CD1c-positive myeloid dendritic cell (primary cell): ENCODE results near the gene PCNT.
"Not testable (repeated sequence)": the region's sequence is repeated elsewhere in the genome, so short reads cannot be mapped to it uniquely, and the experiment has no call there.

ENCODE experiments used
- DNase-seq: peaks from one replicate; pipeline ENCODE4 v3.0.0-alpha.2; 2016; ENCODE audit errors: extremely low spot score

Gene PCNT

DNA sequence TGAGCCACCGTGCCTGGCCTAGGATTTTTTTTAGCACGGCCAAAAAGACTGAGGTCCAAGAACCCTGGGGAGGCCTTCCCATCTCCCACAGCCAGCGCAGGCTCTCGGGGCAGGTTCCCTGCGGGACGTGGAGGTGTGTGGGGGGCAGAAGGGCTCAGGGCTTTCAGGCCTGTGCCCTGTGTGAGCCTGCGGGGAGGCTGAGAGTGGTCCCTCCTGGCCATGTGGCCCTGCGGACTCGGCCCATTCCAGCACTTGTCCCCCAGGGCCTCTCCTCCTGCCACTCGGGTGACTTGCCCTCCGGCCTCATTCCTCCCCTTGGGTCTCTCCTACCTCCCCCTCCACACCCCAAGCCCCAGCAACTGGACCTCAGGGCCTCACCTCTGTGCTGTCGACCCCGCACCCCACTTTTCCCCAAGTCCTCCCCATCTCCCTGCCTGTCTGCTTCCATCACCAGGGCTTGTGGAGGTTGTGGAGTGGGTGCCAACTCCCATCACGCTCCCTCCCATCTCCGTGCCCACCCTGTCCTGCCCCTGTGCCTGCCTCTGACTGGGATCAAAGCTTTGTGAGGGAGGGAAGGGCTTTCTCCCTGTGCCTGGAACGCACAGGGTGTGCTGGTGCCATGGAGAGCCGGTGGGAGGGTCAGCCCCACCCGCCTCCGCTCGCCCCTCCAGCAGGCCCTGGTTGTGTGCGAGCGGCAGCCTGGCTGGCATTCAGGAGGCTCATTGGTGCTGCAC is 102.5 kb downstream of the PCNT start:
- DNase-seq = no peak

DNA sequence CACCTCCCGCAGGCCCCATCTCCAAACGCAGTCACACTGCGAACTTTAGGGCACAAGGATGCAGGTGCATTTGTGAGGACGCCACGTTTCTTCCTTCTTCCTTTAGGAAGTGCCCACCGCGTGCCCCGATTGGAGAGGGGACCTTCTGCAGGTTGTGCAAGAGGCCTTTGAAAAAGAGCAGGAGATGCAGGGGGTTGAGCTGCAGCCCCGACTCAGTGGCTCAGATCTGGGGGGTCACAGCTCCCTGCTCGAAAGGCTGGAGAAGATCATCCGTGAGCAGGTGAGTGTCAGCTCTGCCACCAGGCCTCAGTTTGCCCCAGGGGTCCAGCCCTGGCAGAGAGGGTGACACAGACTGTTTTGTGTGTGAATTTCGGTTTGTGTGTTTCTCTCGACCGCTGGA is 103.6 kb downstream of the PCNT start:
- DNase-seq = no peak

GRCh38 chr21:46428286-46428685 is 104.3 kb downstream of the PCNT start:
- no peak for DNase-seq

- no peak for DNase-seq
Observed at GRCh38 chr21:46428987-46429710, 105.2 kb downstream of the PCNT start.

- no peak for DNase-seq
Observed at GRCh38 chr21:46429754-46430681, 106.1 kb downstream of the PCNT start.

- DNase-seq = no peak
Observed at GRCh38 chr21:46431448-46431847, 107.5 kb downstream of the PCNT start.

GRCh38 chr21:46431884-46432488 is 108.0 kb downstream of the PCNT start:
- DNase-seq = peak; percentile 77

DNA sequence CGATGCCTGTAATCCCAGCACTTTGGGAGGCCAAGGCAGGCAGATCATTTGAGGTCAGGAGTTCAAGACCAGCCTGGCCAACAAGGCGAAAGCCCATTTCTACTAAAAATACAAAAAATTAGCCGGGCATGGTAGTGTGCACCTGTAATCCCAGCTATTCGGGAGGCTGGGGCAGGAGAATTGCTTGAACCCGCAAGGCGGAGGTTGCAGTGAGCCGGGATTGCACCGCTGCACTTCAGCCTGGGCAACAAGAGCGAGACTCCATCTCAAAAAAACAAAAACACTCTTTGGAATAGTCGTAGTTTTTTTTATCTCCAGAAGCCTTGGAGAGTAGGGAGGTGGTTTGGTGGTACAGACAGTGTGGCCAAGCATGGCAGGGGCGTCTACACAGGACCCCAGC is 109.2 kb downstream of the PCNT start:
- DNase-seq = not testable (repeated sequence)

DNA sequence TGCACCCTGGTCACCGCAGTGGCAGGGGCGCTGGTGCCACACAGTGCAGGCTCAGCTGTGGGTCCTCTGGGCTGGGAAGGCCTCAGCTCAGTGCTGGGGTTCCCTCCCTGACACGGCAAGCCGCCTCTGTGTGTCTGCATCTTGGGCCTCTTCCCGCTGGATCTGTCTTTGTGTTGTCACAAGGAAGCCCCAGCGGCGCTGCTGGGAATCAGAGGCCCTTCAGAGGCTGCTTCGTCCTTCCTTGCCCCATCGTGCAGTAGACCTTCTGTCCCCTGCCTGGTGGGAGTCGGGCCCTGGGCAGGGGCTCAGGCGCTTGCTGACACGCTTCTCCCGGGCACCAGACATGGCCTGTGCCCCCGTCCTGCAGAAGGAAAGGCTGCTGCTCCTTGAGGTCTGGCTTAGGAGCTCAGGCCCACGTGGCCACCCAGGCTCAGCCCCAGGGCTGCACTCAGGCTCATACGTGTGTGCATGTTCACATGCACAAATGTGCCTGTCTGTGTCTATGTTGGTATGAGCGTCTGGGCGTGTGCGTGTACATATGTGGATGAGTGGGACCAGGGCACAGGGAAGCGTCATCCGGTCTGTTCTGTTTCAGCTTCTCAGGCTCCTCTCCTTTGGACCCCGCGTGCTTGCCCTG is 110.5 kb downstream of the PCNT start:
- no peak for DNase-seq

- DNase-seq = no peak
Observed at GRCh38 chr21:46435786-46436227, 111.9 kb downstream of the PCNT start.

- DNase-seq = no peak
Observed at GRCh38 chr21:46436621-46437020, 112.7 kb downstream of the PCNT start.

GRCh38 chr21:46437096-46437498 is 113.1 kb downstream of the PCNT start:
- DNase-seq = peak; percentile 36

- no peak for DNase-seq
Observed at GRCh38 chr21:46437511-46437910, 113.6 kb downstream of the PCNT start.

GRCh38 chr21:46438241-46438640 is 114.3 kb downstream of the PCNT start:
- no peak for DNase-seq

DNA sequence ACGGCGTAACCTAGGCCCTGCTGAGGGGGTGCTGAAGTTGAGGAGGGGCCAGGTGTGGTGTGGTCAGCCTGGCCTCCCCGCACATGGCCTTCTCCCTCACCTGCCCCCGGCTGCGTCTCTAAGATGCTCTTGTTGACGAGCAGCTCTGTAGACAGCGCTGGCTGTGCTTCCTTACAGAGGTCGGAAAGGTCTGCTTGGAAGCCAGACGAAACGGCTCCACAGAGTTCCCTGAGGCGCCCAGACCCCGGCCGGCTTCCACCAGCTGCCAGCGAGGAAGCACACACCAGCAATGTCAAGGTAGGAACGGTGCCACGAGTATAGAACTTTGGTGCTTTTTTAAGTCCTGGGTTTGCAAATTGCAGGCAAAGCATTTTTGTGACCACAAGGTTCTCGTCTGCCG is 116.0 kb downstream of the PCNT start:
- no peak for DNase-seq

DNA sequence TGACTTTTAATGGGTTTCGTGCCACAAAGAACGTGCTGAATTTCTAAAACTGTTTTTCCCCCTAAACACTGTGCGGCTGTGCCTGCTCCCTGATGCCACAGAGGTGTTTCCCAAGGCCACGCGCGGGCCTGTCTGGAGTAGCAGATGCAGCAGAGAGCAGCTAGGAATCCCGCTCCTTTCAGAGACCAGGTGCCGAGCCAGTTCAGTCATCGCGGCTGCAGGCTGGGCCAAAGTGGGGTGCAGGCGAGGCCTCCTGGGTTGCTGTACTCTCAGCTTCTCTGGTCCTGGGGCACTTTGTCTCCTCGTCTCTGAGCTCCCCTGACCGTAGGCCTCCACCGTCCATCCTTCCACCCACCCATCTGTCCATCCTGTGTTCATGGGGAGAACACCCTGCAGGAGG is 117.4 kb downstream of the PCNT start:
- DNase-seq = no peak

DNA sequence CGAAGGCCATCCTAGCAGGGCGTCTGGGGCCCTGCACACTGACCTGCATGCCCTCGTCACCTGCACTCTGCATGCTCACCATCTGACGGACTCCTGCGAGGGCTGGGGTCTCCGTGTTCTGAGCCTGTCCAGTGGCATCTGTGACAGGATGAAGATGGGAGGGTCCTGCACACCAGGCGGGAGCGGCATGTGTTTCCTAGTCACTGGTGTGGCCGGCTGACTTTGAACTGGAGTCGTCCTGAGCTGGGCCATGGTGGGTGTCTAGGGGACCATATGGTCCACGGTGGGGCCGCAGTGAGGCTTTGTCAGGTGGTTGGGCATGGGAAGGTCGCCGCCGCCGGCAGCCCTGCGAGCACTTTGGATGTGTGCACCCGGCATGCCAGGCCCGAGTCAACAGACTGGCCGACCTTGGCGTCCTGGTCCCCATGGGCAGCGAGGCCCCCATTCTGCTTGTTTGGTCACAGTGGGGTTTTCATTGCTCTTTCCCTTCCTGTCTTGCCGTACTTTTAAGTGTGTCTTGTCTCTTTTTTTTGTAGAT is 118.1 kb downstream of the PCNT start:
- no peak for DNase-seq

DNA sequence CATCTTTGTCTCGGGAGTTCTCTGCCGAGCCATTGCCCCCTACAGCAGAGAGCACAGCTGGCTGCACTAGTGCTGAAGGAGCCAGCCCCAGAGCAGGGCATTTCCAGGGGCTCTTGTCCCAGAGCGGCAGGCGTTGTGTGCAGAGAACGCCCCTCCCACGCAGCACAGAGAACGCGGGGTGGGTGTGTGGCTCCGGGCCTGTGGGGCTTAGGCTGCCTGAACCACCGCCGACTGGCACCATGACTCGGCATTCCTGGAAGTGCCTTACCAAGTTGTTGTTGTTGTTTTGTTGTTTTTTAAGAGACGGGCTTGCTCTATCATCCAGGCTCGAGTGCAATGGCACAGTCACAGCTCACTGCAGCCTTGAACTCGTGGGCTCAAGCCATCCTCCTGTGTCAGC is 119.0 kb downstream of the PCNT start:
- DNase-seq = no peak

GRCh38 chr21:46443910-46444309 is 120.0 kb downstream of the PCNT start:
- no peak for DNase-seq

DNA sequence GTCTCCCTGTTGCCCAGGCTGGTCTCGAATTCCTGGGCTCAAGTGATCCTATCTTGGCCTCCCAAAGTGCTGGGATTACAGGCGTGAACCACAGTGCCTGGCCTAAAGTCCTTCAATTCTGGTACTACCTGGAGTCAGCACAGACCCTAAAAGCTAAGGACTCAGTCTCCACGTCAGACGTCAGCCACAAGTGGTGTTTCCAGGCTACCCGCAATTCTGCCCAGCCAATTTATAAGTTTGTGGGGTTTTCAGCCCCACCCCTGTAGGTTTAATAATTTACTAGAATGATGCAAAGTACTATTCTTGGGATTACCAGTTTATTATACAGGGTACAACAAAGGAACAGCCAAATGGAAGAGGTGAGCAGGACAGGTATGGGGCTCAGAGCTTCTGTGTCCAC is 124.2 kb downstream of the PCNT start:
- no peak for DNase-seq

DNA sequence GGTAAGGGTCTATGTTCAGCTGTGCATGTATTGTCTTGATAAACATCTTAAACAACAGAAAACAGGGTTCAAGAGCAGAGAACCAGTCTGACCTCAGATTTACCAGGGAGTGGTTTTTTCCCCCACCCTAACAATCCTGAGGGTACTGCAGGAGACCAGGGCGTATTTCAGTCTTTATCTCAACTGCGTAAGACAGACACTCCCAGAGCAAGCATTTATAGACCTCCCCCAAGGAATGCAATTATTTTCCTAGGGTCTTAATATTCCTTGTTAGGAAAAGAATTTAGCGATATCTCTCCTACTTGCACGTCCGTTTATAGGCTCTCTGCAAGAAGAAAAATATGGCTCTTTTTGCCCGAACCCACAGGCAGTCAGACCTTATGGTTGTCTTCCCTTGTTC is 124.9 kb downstream of the PCNT start:
- DNase-seq = not testable (repeated sequence)
